HG02610 (cell line): ENCODE data around the gene ADAMTS2.

Experiments used
- ATAC-seq: cut with Tn5 transposase; IDR thresholded peaks from one replicate; pipeline ENCODE4 v1.9.1; 2021; ENCODE audit warnings: mild to moderate bottlenecking, moderate library complexity; ENCODE audit not compliant: unreplicated experiment

The ADAMTS2 gene

GRCh38 chr5:179312557-179313235 is 32.6 kb downstream of the ADAMTS2 start:
- ATAC-seq: no peak

GRCh38 chr5:179311581-179311980 is 33.7 kb downstream of the ADAMTS2 start:
- no peak for ATAC-seq

- ATAC-seq: no peak
These were observed 34.2 kb downstream of the ADAMTS2 start for GRCh38 chr5:179311091-179311470.

- no peak for ATAC-seq
These were observed 34.7 kb downstream of the ADAMTS2 start for GRCh38 chr5:179310439-179311090.

- ATAC-seq: no peak
These were observed 35.4 kb downstream of the ADAMTS2 start for GRCh38 chr5:179309751-179310320.

- ATAC-seq: no peak
These were observed 35.9 kb downstream of the ADAMTS2 start for GRCh38 chr5:179309383-179309670.

GRCh38 chr5:179308563-179309382 is 36.5 kb downstream of the ADAMTS2 start:
- no peak for ATAC-seq

GRCh38 chr5:179307931-179308471 is 37.3 kb downstream of the ADAMTS2 start:
- ATAC-seq: no peak

- no peak for ATAC-seq
These were observed 38.1 kb downstream of the ADAMTS2 start for GRCh38 chr5:179307013-179307800.

- ATAC-seq: no peak
These were observed 38.9 kb downstream of the ADAMTS2 start for GRCh38 chr5:179306191-179307012.

GRCh38 chr5:179304871-179305270 is 40.4 kb downstream of the ADAMTS2 start:
- ATAC-seq: no peak

- no peak for ATAC-seq
These were observed 40.8 kb downstream of the ADAMTS2 start for GRCh38 chr5:179304466-179304865.

- ATAC-seq: no peak
These were observed 41.6 kb downstream of the ADAMTS2 start for GRCh38 chr5:179303451-179304200.

- no peak for ATAC-seq
These were observed 42.6 kb downstream of the ADAMTS2 start for GRCh38 chr5:179302499-179303185.

GRCh38 chr5:179301796-179302195 is 43.5 kb downstream of the ADAMTS2 start:
- ATAC-seq: no peak

GRCh38 chr5:179301376-179301775 is 43.9 kb downstream of the ADAMTS2 start:
- ATAC-seq: no peak

- ATAC-seq: no peak
These were observed 44.6 kb downstream of the ADAMTS2 start for GRCh38 chr5:179300581-179301180.
